ENCODE measurements around the gene ESRP2. TPM values are rescaled to one million over a fixed set of nuclear protein-coding genes. Genes with fewer than 3 reads are reported as not detected.

The ESRP2 gene
- total and polyA plus RNA-seq, 8 donors = 20.1 to 45.5 (median 35.0) TPM

DNA sequence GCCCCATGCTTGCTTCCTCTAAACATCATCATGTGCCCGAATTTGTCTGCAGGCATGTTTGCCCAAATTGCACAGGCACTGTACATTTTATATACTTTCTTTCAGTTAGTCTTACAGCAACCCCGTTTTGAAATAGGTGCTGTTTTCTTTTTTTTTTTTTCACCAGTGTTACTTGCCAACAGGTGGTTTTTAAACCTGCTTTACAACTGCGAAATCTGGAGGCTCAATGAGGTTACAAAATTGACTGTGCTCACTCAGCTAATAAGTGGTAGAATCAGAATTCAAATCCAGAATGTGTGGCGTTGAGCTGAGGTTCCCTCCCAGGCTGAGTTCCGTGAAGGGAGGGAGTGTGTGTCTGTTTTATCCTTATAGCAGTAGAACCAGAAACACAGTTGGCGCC lies 15.0 kb upstream of the ESRP2 start:
- TF ChIP-seq, protein P1, sequence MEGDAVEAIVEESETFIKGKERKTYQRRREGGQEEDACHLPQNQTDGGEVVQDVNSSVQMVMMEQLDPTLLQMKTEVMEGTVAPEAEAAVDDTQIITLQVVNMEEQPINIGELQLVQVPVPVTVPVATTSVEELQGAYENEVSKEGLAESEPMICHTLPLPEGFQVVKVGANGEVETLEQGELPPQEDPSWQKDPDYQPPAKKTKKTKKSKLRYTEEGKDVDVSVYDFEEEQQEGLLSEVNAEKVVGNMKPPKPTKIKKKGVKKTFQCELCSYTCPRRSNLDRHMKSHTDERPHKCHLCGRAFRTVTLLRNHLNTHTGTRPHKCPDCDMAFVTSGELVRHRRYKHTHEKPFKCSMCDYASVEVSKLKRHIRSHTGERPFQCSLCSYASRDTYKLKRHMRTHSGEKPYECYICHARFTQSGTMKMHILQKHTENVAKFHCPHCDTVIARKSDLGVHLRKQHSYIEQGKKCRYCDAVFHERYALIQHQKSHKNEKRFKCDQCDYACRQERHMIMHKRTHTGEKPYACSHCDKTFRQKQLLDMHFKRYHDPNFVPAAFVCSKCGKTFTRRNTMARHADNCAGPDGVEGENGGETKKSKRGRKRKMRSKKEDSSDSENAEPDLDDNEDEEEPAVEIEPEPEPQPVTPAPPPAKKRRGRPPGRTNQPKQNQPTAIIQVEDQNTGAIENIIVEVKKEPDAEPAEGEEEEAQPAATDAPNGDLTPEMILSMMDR (IDR thresholded peaks at IDR 0.05) = no peak
- intact Hi-C loops (cut with DNase I) = no loop called here
- Histone ChIP-seq H3K27me3 (no peaks in the 10 kb centered on the region), H3K4me1 (peaks cover 0 to 5% (median 0%) of the 10 kb centered on the region in 3 donors), H3K9me3 (no peaks in the 10 kb centered on the region), H3K4me3 (no peak overlapping the region), H3K27ac (no peak overlapping the region), H3K36me3 (no peaks in the 10 kb centered on the region)
- DNase-seq (no peak), FAIRE-seq (no peak), ATAC-seq (no peak)
- 83 to 85% methylated on average over 6 of the region's 6 CpGs for WGBS, 2 donors

DNA sequence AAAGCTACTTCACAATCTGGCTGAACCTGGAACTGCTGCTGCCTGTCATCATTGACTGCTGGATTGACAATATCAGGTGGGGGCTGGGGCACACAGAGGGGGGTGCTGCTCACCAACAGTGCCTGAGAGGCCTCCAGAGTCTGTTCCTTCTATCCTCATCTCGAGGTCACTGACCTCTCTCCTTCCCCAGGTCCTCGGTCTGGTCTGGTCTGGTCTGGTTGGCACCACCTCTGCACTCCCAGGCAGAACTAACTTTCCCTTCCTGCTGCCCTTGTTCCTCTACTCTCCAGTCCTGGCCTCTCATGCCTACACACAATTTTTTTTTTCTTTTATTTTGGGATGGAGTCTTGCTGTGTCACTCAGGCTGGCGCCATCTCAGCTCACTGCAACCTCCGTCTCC lies 13.4 kb upstream of the ESRP2 start:
- ATAC-seq (no peak), FAIRE-seq (no peak), DNase-seq (peak in 2 of 6 donors; percentile 9 to 20)
- WGBS, 2 donors = 83 to 90% methylated on average over 4 of the region's 4 CpGs
- TF ChIP-seq, protein P1 (IDR thresholded peaks at IDR 0.05) = no peak
- Histone ChIP-seq H3K36me3 (no peaks in the 10 kb centered on the region), H3K4me3 (no peak overlapping the region), H3K27me3 (no peaks in the 10 kb centered on the region), H3K9me3 (no peaks in the 10 kb centered on the region), H3K4me1 (peaks cover 0 to 7% (median 0%) of the 10 kb centered on the region in 3 donors), H3K27ac (no peak overlapping the region)
- intact Hi-C loops (cut with DNase I) = no loop called here

DNA sequence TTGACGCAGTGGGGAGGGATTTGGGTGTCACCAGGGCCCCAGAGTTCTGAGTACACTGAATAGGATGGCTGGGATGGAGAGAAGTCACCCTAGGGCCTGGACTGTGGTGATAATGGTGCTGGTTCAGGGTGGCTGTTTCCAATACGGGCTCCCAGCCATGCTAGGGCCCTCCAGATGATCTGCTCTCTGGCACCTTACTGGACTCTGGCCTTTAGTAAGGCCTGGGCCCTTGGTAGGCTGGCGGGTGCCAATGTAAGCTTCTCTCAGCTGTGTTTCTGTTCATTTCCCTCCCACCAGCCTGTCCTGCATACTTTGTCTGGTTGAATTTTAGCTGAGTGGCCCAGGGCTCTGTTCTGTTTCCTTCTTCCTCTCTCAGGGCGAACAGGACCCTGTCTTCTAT lies 12.0 kb upstream of the ESRP2 start:
- H3K36me3 ChIP-seq = no peaks in the 10 kb centered on the region
- ATAC-seq (no peak), FAIRE-seq (no peak), DNase-seq (peak in 1 of 6 donors; percentile 22)
- intact Hi-C loops (cut with DNase I) = no loop called here
- TF ChIP-seq, protein P1 (IDR thresholded peaks at IDR 0.05) = no peak
- H3K4me3 ChIP-seq = no peak overlapping the region
- peaks cover 0 to 10% (median 0%) of the 10 kb centered on the region in 3 donors for H3K4me1 ChIP-seq
- no peaks in the 10 kb centered on the region for H3K27me3 ChIP-seq
- H3K27ac ChIP-seq = no peak overlapping the region
- WGBS, 2 donors = 74 to 77% methylated on average over 4 of the region's 4 CpGs
- no peaks in the 10 kb centered on the region for H3K9me3 ChIP-seq

DNA sequence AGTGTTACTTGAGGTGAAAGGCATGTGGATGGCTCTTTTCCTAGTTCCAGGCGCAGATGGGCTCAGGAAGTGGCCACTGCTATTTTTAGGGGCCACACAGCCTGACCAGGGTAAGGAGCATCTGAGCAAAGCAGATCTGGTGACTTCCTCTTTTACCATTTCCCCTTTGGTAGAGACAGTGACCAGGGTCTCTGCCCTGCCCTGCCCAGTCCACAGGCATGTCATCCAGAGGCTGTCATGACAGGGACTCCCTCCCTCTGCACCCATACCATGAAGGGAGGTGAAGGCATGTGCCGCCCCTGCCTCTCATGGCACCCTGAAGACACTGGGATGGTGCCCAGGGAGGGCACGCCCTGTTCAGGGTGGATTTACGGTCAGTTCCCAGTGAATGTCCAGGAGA lies 11.5 kb upstream of the ESRP2 start:
- TF ChIP-seq, protein P1 (IDR thresholded peaks at IDR 0.05) = no peak
- Histone ChIP-seq H3K27me3 (no peaks in the 10 kb centered on the region), H3K9me3 (no peaks in the 10 kb centered on the region), H3K4me3 (no peak overlapping the region), H3K36me3 (no peaks in the 10 kb centered on the region), H3K4me1 (peaks cover 0 to 10% (median 0%) of the 10 kb centered on the region in 3 donors), H3K27ac (no peak overlapping the region)
- DNase-seq (peak in 1 of 6 donors; percentile 24), ATAC-seq (peak in 2 of 4 donors; percentile 5 to 6), FAIRE-seq (no peak)
- intact Hi-C loops (cut with DNase I) = no loop called here
- 90 to 98% methylated on average over 4 of the region's 4 CpGs for WGBS, 2 donors

DNA sequence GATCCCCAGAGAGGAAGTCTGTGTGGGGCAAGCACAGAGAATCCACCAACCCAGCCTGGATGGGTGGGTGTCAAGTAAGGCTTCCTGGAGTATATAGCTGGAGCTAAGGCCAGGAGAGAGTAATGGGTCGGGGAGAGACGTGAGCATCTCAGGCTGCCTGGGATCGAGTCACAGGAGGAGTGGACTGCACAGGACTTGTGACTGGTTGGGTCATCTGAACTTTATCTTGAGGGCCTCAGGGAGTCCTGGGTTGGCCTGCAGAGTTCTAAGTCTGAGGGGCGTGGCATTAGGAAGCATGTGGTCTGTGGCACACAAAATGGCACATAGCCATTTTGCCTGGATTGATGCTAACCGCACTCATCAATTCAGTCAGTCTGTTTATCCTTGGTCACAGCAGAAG lies 10.7 kb upstream of the ESRP2 start:
- Histone ChIP-seq H3K4me3 (peak overlapping the region in 1 of 4 donors; percentile 99), H3K27ac (no peak overlapping the region), H3K36me3 (no peaks in the 10 kb centered on the region), H3K27me3 (no peaks in the 10 kb centered on the region), H3K4me1 (peaks cover 0 to 10% (median 0%) of the 10 kb centered on the region in 3 donors), H3K9me3 (no peaks in the 10 kb centered on the region)
- intact Hi-C loops (cut with DNase I) = no loop called here
- ATAC-seq (no peak), DNase-seq (peak in 2 of 6 donors; percentile 15 to 21), FAIRE-seq (no peak)
- TF ChIP-seq, protein P1 (IDR thresholded peaks at IDR 0.05) = no peak
- 78 to 86% methylated on average over 5 of the region's 5 CpGs for WGBS, 2 donors

Measured in pancreas (tissue), 10 donors.